Stimulated activated memory B cell treated with anti-CD40 and anti-IgM and Interleukin-4, amounts not matched to agents 10 μg/mL and 1 μg/mL and 100 μg/mL, for 72 hours (primary cell): ENCODE data around the gene AADACL4.

Experiments
- ATAC-seq: fragments of 150-1000 bp; cut with Tn5 transposase; 2 replicates; pipeline ENCODE4 v1.10.0; 2021
- H3K27ac Mint-ChIP-seq: one replicate; pipeline ENCODE4 v1.8.0; 2022; ENCODE audit warnings: mild to moderate bottlenecking, mixed read lengths
- H3K27me3 Mint-ChIP-seq: one replicate; pipeline ENCODE4 v1.8.0; 2022; ENCODE audit warnings: mixed read lengths
- H3K36me3 Mint-ChIP-seq: one replicate; pipeline ENCODE4 v1.8.0; 2022; ENCODE audit warnings: mixed read lengths
- H3K4me1 Mint-ChIP-seq: one replicate; pipeline ENCODE4 v1.8.0; 2022; ENCODE audit warnings: mixed read lengths
- H3K4me3 Mint-ChIP-seq: one replicate; pipeline ENCODE4 v1.8.0; 2022; ENCODE audit warnings: mild to moderate bottlenecking, moderate library complexity, mixed read lengths
- H3K9me3 Mint-ChIP-seq: one replicate; pipeline ENCODE4 v1.8.0; 2022; ENCODE audit warnings: mixed read lengths

The AADACL4 gene

GRCh38 chr1:12604986-12605385 is 38.9 kb upstream of the AADACL4 start:
- Mint-ChIP-seq H3K27ac (no peak overlapping the region), H3K36me3 (peaks cover 28% of the 10 kb centered on the region), H3K27me3 (peaks cover 10% of the 10 kb centered on the region), H3K4me1 (peaks cover 7% of the 10 kb centered on the region), H3K4me3 (no peak overlapping the region), H3K9me3 (peaks cover 8% of the 10 kb centered on the region)
- ATAC-seq = no peak

- H3K4me1 Mint-ChIP-seq = peaks cover 10% of the 10 kb centered on the region
- H3K4me3 Mint-ChIP-seq = no peak overlapping the region
- ATAC-seq = no peak
- H3K27ac Mint-ChIP-seq = no peak overlapping the region
- H3K36me3 Mint-ChIP-seq = peaks cover 43% of the 10 kb centered on the region
- H3K9me3 Mint-ChIP-seq = peaks cover 8% of the 10 kb centered on the region
- H3K27me3 Mint-ChIP-seq = peaks cover 28% of the 10 kb centered on the region
Measured at GRCh38 chr1:12607263-12607662, 36.6 kb upstream of the AADACL4 start.

GRCh38 chr1:12608311-12608957 is 35.5 kb upstream of the AADACL4 start:
- H3K27me3 Mint-ChIP-seq = peaks cover 39% of the 10 kb centered on the region
- H3K4me3 Mint-ChIP-seq = no peak overlapping the region
- no peak overlapping the region for H3K27ac Mint-ChIP-seq
- peaks cover 54% of the 10 kb centered on the region for H3K36me3 Mint-ChIP-seq
- peaks cover 8% of the 10 kb centered on the region for H3K9me3 Mint-ChIP-seq
- ATAC-seq = no peak
- H3K4me1 Mint-ChIP-seq = peaks cover 13% of the 10 kb centered on the region

- no peak overlapping the region for H3K4me3 Mint-ChIP-seq
- H3K4me1 Mint-ChIP-seq = peaks cover 8% of the 10 kb centered on the region
- no peak overlapping the region for H3K27ac Mint-ChIP-seq
- peaks cover 55% of the 10 kb centered on the region for H3K36me3 Mint-ChIP-seq
- peak; percentile 53 for ATAC-seq
- H3K27me3 Mint-ChIP-seq = peaks cover 41% of the 10 kb centered on the region
- peaks cover 8% of the 10 kb centered on the region for H3K9me3 Mint-ChIP-seq
Measured at GRCh38 chr1:12609469-12610003, 34.3 kb upstream of the AADACL4 start.

GRCh38 chr1:12610305-12610935 is 33.5 kb upstream of the AADACL4 start:
- peaks cover 8% of the 10 kb centered on the region for H3K9me3 Mint-ChIP-seq
- H3K4me3 Mint-ChIP-seq = no peak overlapping the region
- no peak overlapping the region for H3K27ac Mint-ChIP-seq
- peaks cover 62% of the 10 kb centered on the region for H3K36me3 Mint-ChIP-seq
- H3K27me3 Mint-ChIP-seq = peaks cover 50% of the 10 kb centered on the region
- no peak for ATAC-seq
- peaks cover 15% of the 10 kb centered on the region for H3K4me1 Mint-ChIP-seq

- Mint-ChIP-seq H3K9me3 (peaks cover 8% of the 10 kb centered on the region), H3K4me3 (no peak overlapping the region), H3K4me1 (peaks cover 20% of the 10 kb centered on the region), H3K36me3 (peaks cover 68% of the 10 kb centered on the region), H3K27me3 (peaks cover 55% of the 10 kb centered on the region), H3K27ac (no peak overlapping the region)
- no peak for ATAC-seq
Measured at GRCh38 chr1:12610941-12611340, 32.9 kb upstream of the AADACL4 start.

GRCh38 chr1:12613180-12613579 is 30.7 kb upstream of the AADACL4 start:
- H3K4me3 Mint-ChIP-seq = no peak overlapping the region
- peaks cover under 1% of the 10 kb centered on the region for H3K9me3 Mint-ChIP-seq
- H3K36me3 Mint-ChIP-seq = peaks cover 63% of the 10 kb centered on the region
- no peak overlapping the region for H3K27ac Mint-ChIP-seq
- H3K4me1 Mint-ChIP-seq = peaks cover 37% of the 10 kb centered on the region
- H3K27me3 Mint-ChIP-seq = peaks cover 74% of the 10 kb centered on the region
- ATAC-seq = no peak

- H3K27ac Mint-ChIP-seq = no peak overlapping the region
- peaks cover 50% of the 10 kb centered on the region for H3K36me3 Mint-ChIP-seq
- peaks cover 81% of the 10 kb centered on the region for H3K27me3 Mint-ChIP-seq
- peaks cover 51% of the 10 kb centered on the region for H3K4me1 Mint-ChIP-seq
- peak overlapping the region; percentile 94 for H3K4me3 Mint-ChIP-seq
- no peak for ATAC-seq
- H3K9me3 Mint-ChIP-seq = no peaks in the 10 kb centered on the region
Measured at GRCh38 chr1:12614402-12615158, 29.3 kb upstream of the AADACL4 start.

GRCh38 chr1:12615159-12615864 is 28.6 kb upstream of the AADACL4 start:
- Mint-ChIP-seq H3K36me3 (peaks cover 45% of the 10 kb centered on the region), H3K9me3 (no peaks in the 10 kb centered on the region), H3K4me3 (peak overlapping the region; percentile 94), H3K27me3 (peaks cover 74% of the 10 kb centered on the region), H3K4me1 (peaks cover 58% of the 10 kb centered on the region), H3K27ac (peak overlapping the region; percentile 92)
- no peak for ATAC-seq

- Mint-ChIP-seq H3K27me3 (peaks cover 67% of the 10 kb centered on the region), H3K36me3 (peaks cover 37% of the 10 kb centered on the region), H3K4me1 (peaks cover 59% of the 10 kb centered on the region), H3K9me3 (no peaks in the 10 kb centered on the region), H3K27ac (peak overlapping the region; percentile 92), H3K4me3 (peak overlapping the region; percentile 94)
- no peak for ATAC-seq
Measured at GRCh38 chr1:12615865-12616708, 27.8 kb upstream of the AADACL4 start.

GRCh38 chr1:12616709-12617373 is 27.0 kb upstream of the AADACL4 start:
- H3K9me3 Mint-ChIP-seq = no peaks in the 10 kb centered on the region
- peaks cover 59% of the 10 kb centered on the region for H3K4me1 Mint-ChIP-seq
- ATAC-seq = no peak
- peak overlapping the region; percentile 92 for H3K27ac Mint-ChIP-seq
- peaks cover 35% of the 10 kb centered on the region for H3K36me3 Mint-ChIP-seq
- peak overlapping the region; percentile 94 for H3K4me3 Mint-ChIP-seq
- peaks cover 73% of the 10 kb centered on the region for H3K27me3 Mint-ChIP-seq

- Mint-ChIP-seq H3K4me1 (peaks cover 54% of the 10 kb centered on the region), H3K27ac (peak overlapping the region; percentile 92), H3K9me3 (no peaks in the 10 kb centered on the region), H3K36me3 (peaks cover 29% of the 10 kb centered on the region), H3K4me3 (peak overlapping the region; percentile 94), H3K27me3 (peaks cover 73% of the 10 kb centered on the region)
- peak; percentile 18 for ATAC-seq
Measured at GRCh38 chr1:12617511-12617900, 26.4 kb upstream of the AADACL4 start.

GRCh38 chr1:12617901-12618660 is 25.8 kb upstream of the AADACL4 start, which contains the start of gene DHRS3:
DHRS3 (minus strand) TSS chr1:12618210; CDS start chr1:12617348, 862 bp downstream.
- H3K4me3 Mint-ChIP-seq = peak within 1 kb of the TSS; percentile 94
- peaks cover 53% of the 10 kb centered on the region for H3K4me1 Mint-ChIP-seq
- peak; percentile 78 for ATAC-seq
- H3K36me3 Mint-ChIP-seq = peaks cover 23% of the 10 kb centered on the region
- H3K27me3 Mint-ChIP-seq = peaks cover 70% of the 10 kb centered on the region
- peak within 1 kb of the TSS; percentile 92 for H3K27ac Mint-ChIP-seq
- no peaks in the 10 kb centered on the region for H3K9me3 Mint-ChIP-seq
